Measurements from ENCODE around the gene SLC43A2. TPM values are rescaled to one million over a fixed set of nuclear protein-coding genes. Genes with fewer than 3 reads are reported as not detected.

The SLC43A2 gene
- total RNA-seq, 1 donor from 2014 or later = 5.2 TPM

GRCh38 chr17:1641065-1641403 lies 12.4 kb upstream of the SLC43A2 start:
- intact Hi-C loops (cut with DNase I) = loop anchor here (10.0 kb wide), 1 partner anchor 366 kb away; the partner anchor contains the start of genes BHLHA9 and TRARG1
- Histone ChIP-seq H3K4me3 (no peak overlapping the region), H3K4me1 (peaks cover 13% of the 10 kb centered on the region), H3K9me3 (no peaks in the 10 kb centered on the region), H3K36me3 (no peaks in the 10 kb centered on the region), H3K27me3 (no peaks in the 10 kb centered on the region), H3K27ac (no peak overlapping the region)
- TF ChIP-seq POLR2AphosphoS5 (IDR thresholded peaks at IDR 0.05; ENCODE audit: insufficient read depth in 1 of 2, low read depth in 1 of 2) (no peak), CTCF (IDR thresholded peaks at IDR 0.05) (no peak), POLR2A (IDR thresholded peaks at IDR 0.05) (no peak)
- no peak for DNase-seq (ENCODE audit: extremely low spot score in 2 of 2)

- no peak overlapping the region for H3K27ac ChIP-seq
- intact Hi-C loops (cut with DNase I) = loop anchor here (10.0 kb wide), 1 partner anchor 366 kb away; the partner anchor contains the start of genes BHLHA9 and TRARG1
- no peak overlapping the region for H3K4me3 ChIP-seq
- H3K36me3 ChIP-seq = no peaks in the 10 kb centered on the region
- H3K27me3 ChIP-seq = no peaks in the 10 kb centered on the region
- H3K4me1 ChIP-seq = peaks cover 13% of the 10 kb centered on the region
- H3K9me3 ChIP-seq = no peaks in the 10 kb centered on the region
- TF ChIP-seq POLR2AphosphoS5 (IDR thresholded peaks at IDR 0.05; ENCODE audit: insufficient read depth in 1 of 2, low read depth in 1 of 2) = no peak
- no peak for TF ChIP-seq POLR2A (IDR thresholded peaks at IDR 0.05)
- no peak for TF ChIP-seq CTCF (IDR thresholded peaks at IDR 0.05)
- DNase-seq (ENCODE audit: extremely low spot score in 2 of 2) = no peak
Measured at GRCh38 chr17:1640329-1641064, 11.9 kb upstream of the SLC43A2 start.

GRCh38 chr17:1639549-1640180 lies 11.0 kb upstream of the SLC43A2 start:
- H3K27ac ChIP-seq = no peak overlapping the region
- H3K9me3 ChIP-seq = no peaks in the 10 kb centered on the region
- peaks cover 11% of the 10 kb centered on the region for H3K4me1 ChIP-seq
- intact Hi-C loops (cut with DNase I) = loop anchor here (10.0 kb wide), 1 partner anchor 365 kb away; the partner anchor contains the start of genes BHLHA9 and TRARG1
- no peak overlapping the region for H3K4me3 ChIP-seq
- no peak for DNase-seq (ENCODE audit: extremely low spot score in 2 of 2)
- H3K36me3 ChIP-seq = no peaks in the 10 kb centered on the region
- H3K27me3 ChIP-seq = no peaks in the 10 kb centered on the region
- TF ChIP-seq POLR2AphosphoS5 (IDR thresholded peaks at IDR 0.05; ENCODE audit: insufficient read depth in 1 of 2, low read depth in 1 of 2) = no peak
- no peak for TF ChIP-seq POLR2A (IDR thresholded peaks at IDR 0.05)
- TF ChIP-seq CTCF (IDR thresholded peaks at IDR 0.05) = no peak

GRCh38 chr17:1638624-1639300 lies 10.1 kb upstream of the SLC43A2 start:
- TF ChIP-seq POLR2A (IDR thresholded peaks at IDR 0.05) (no peak), POLR2AphosphoS5 (IDR thresholded peaks at IDR 0.05; ENCODE audit: insufficient read depth in 1 of 2, low read depth in 1 of 2) (no peak), CTCF (IDR thresholded peaks at IDR 0.05) (no peak)
- H3K9me3 ChIP-seq = no peaks in the 10 kb centered on the region
- intact Hi-C loops (cut with DNase I) = no loop called here
- no peak overlapping the region for H3K27ac ChIP-seq
- no peaks in the 10 kb centered on the region for H3K27me3 ChIP-seq
- H3K4me1 ChIP-seq = peaks cover 2% of the 10 kb centered on the region
- no peak for DNase-seq (ENCODE audit: extremely low spot score in 2 of 2)
- no peak overlapping the region for H3K4me3 ChIP-seq
- H3K36me3 ChIP-seq = no peaks in the 10 kb centered on the region
